Measurements from ENCODE around the gene TENM4. TPM values are rescaled to one million over a fixed set of nuclear protein-coding genes. Genes with fewer than 3 reads are reported as not detected.

Gene TENM4
- polyA plus RNA-seq, 4 donors = 21.0 to 31.9 (median 23.1) TPM

DNA sequence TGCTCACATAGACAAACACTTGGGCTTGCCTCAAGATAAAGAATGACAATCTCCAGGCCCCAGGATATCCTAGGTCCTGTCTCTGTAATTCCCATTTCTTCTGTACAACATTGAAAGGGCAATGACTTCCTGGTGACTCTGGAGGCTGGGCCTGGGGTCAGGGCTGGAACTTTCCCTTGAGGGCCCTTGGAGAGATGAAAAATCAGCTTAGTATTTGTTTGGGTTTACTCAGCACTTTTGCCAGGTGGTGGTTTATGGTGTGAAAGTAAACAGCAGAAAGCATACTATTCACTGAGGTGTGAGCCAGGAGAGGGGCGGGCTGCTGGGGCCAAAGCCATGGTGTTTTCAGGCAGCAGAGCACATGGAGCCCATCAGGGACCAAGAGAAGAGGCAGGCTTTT lies 651.5 kb downstream of the TENM4 start:
- no peak for DNase-seq (ENCODE audit: low read depth in 4 of 4, low spot score in 3 of 4)

DNA sequence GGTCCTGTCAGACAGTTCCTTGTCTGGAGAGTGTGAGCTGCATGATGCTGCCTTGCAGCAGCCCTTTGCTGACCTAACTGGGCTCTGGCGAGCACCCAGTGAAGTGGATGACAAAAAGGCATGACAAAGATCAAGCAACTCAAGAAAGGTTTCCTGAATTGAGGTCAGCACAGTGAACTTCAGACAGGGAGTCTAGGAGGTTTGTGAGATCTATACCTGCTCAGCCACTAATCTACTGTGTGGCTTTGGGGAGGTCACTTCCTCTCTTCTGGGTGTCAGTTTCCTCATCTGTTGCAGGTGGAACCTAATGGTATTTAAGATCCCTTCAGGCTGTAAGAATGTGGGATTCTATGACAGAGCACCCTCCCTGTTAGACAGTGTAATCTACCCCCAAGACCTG lies 652.3 kb downstream of the TENM4 start:
- no peak for DNase-seq (ENCODE audit: low read depth in 4 of 4, low spot score in 3 of 4)

DNA sequence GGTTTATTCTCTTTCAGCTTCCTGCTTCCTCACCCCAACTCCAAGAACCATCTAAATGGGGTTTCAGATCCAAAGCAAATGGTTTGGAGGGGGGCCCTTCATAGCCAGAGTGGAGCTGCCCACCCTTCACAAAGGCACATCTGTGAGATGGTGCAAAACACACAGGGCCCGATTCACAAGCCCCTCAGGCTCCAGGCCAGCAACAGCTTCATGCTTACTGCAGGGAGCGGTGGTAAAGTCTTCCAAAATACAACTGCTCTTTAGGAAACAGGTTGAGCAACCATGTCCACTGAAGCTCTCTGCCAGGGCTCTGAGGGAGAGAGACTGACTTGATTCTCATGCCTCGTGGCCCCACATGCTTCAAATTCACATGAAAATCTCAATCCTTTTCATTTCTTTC lies 653.1 kb downstream of the TENM4 start:
- DNase-seq (ENCODE audit: low read depth in 4 of 4, low spot score in 3 of 4) = no peak

DNA sequence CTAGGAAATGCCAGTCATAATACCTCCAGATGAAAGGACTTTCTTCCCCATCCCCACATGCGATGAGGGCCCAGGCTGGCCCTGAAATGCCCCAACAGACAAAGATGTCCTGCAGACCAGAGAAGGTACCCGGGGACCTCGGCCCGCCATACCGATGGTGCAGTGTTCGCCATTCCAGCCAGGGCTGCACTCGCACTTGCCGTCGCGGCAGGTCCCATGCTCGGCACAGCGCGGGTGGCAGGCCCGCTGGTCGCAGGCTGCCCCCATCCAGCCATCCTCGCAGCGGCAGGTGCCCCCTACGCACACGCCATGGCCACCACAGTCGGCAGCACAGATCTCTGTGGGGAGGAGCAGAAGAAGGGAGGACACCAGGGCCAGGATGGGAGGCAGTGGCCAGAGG lies 654.1 kb downstream of the TENM4 start:
- no peak for DNase-seq (ENCODE audit: low read depth in 4 of 4, low spot score in 3 of 4)

DNA sequence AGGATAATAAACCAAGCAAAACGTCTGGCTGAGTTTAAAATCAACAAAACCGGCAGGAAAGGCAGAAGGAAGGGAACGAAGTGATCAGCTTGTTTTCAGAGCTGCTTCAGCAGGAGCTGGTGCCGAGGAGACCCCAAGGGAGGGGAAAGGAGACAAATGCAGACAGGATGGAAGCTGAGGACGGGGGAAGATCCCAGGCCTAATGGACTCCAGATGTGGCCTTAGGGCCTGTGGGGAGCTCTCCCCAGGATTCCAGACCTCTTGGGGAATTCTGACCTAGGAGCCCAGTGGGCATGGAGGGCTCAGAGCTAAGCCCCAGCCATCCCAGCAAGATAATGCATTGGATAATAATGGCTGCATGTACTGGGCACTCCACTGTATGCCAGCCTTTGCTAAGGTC lies 654.7 kb downstream of the TENM4 start:
- no peak for DNase-seq (ENCODE audit: low read depth in 4 of 4, low spot score in 3 of 4)

DNA sequence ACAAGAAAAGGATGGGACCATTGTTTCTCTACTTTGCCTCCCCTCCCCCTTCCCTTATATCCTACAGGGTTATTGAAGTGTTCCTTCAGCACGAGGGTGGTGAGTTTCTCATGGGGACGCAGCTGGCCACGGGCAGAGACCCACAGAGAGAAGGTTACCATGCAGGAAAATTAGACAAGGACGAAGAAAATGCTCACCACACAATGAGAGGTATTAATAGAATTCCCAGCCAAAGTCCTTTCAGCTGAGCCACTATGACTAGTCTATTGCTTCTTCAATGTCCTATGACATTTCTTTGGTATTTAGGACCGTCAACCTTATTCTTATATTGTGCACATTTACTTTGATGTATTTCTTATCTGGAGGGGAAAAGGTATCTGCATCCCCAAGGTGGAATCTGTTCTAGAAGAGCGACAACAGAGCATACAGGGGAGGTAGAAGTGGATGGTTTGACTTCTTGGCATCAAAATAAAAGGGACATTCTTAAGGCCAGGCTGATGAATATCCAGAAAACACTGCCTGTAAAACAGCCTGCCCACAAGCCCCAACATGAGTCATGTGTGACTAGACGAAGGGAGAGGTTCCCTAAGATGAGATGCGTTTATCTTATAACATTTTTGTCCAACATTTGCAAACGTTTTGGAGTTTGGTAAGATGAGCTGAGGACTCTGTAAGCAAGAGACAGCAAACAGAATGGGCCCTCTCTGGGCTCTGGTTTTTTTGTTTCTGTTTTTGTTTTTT lies 656.3 kb downstream of the TENM4 start:
- DNase-seq (ENCODE audit: low read depth in 4 of 4, low spot score in 3 of 4) = no peak

DNA sequence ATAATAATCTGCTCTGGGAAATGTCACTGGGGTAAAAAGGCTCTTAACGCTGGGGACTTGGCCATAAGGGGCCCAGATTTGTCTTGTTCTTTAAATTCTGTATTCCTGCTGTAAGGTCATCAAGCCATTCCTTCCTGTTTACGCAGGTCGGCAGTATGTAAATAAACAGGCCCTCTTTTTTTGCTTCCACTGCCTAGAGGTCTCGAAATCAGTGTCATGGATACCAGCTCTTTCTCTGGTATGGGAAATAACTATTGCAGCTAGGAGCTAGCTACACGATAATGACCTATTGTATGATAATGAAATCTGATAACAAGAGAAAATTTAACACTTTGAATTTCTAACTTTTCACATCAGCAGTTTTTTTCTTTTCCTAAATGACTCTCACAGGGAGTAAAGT lies 657.0 kb downstream of the TENM4 start:
- DNase-seq (ENCODE audit: low read depth in 4 of 4, low spot score in 3 of 4) = no peak

DNA sequence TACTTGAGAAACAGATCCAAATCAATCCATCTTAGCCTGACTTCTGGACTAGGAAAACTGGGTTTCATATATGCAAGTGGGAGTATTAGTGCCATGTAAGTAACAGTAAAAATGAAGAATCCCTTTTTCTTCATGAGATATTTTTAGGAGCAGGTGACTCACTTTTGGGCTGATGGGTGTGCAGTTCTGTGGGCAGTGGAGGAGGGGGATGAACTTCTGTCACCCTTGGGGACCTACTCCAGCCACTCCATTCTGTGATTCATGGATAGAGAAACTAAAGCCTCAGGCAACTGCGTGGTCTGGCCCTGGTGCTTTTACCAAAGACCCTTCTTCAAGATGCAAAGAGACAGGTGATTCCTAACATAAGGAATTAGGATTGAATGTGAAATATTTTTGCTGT lies 657.5 kb downstream of the TENM4 start:
- no peak for DNase-seq (ENCODE audit: low read depth in 4 of 4, low spot score in 3 of 4)

DNA sequence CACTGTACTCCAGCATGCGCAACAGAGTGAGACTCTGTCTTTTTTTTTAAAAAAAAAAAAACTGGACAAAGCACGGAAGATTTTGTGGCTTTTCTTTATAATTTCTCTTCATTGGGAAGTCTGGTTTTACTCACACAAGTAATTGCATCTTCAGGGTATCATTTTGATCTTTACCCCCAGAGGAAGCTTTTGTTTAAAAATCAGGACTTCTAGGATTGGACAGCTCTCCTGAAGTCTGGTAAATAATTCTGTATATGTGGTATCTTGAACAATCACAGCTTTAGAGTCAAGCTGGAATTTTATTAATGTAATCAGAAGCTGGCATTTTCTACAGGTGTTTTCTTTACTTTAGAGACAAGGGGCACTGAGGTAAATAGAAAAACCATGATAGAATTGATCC lies 658.1 kb downstream of the TENM4 start:
- no peak for DNase-seq (ENCODE audit: low read depth in 4 of 4, low spot score in 3 of 4)

DNA sequence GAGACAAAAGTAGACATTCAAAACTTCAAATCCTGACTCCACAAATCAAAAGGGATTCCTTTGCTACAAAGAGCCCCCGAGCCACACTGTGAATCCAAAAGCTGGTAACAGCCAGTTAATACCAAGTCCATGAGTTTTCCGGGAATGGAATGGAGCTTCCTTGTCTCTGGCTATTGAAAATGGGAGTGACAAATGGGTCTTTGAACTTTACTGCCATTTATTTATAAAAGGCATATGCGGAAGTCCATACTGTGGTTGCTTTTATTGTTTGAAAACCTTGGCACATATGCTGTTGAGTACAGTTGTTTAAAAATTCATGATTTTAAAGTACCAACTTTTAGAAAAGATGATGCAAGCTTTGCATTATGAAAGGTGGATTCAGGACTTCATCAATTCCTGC lies 659.9 kb downstream of the TENM4 start:
- DNase-seq (ENCODE audit: low read depth in 4 of 4, low spot score in 3 of 4) = no peak

DNA sequence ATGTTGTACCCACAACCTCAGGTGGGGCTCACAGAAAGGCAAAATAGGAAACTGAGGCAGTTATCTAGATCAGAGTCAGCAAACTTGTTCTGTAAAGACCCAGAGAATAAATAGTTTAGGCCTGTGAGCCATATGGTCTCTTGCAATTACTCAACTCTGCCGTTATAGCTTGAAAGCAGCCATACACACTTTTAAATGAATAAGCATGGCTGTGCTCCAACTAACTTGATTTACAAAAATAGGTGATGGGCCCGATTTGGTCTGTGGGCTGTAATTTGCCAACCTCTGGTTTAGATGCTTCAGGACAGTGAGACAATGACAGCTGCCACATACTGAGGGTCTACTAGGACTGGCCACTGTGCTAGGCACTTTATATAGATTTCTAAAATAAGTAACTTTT lies 667.3 kb downstream of the TENM4 start:
- DNase-seq (ENCODE audit: low read depth in 4 of 4, low spot score in 3 of 4) = no peak

DNA sequence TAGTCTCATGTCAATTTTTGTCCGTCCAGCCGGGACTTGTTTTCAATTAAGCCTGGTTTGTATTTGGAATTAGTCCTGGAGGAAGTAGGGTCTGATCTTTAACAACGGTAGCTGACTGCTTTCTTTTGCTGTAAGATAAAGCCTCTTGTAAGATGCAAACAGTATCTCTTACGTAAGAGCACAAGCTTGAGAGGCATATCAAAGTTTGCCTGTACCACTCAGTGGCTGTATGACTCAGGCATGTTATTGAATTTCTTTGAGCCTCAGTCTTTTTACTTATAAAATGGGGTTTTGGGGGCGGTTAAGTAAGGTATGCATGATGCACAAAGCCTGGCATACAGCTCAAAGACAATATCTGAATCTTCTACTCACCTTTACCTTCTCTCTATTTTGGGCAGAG lies 667.8 kb downstream of the TENM4 start:
- DNase-seq (ENCODE audit: low read depth in 4 of 4, low spot score in 3 of 4) = no peak

DNA sequence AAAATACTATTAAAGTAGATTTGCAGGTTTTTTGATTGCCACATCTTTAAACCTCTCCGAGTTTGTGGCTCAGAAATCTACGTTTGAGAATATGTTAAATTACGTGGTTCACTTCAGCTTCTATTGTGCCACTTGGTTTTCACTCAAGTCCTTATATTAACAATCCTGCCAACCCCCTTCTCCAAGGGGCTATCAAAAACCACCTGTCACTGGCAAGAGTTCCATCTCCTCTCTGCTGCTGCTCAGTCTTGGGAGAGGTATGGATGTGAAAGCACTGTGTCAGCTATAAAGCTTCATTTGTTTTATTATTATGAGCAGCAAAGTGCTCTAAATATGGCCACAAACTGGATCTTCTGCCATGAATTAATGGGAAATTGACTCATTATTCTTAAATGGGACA lies 668.6 kb downstream of the TENM4 start:
- DNase-seq (ENCODE audit: low read depth in 4 of 4, low spot score in 3 of 4) = no peak

DNA sequence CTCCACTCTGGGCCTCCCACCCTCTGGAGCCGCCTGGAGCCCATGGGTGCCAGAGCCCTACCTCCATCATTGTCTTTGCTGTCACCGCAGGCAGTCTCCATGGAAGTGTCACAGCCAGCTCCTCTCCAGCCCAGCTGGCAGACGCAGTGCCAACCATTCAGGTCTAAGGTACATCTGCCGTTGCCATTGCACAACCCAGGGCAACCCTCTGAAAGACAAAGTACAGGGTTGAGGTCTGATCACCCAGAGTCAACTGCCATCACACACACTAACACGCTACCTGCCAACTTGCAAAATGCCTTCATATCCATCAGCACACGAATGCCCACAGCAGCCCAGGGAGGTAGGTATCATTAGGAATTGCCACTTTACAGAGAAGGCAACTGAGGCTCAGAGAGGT lies 669.9 kb downstream of the TENM4 start:
- DNase-seq (ENCODE audit: low read depth in 4 of 4, low spot score in 3 of 4) = no peak

DNA sequence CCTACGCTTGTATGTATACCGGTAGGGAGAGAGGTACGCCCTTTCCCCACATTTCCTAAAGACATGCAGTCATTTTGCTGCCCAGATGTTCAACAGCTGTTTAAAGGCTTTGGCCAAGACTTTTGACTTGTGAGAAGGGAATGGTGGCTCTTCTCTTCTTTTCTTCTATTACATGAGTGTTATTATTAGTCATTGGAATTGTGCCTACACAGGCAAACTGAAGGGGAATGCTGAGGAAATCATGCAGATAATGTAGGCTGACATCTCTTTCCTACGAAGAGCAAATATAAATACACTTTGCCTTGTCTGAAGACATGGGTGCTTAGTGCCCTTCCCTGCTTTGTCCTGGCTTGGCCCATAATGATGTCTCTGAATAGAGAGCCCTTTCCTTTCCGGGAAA lies 671.9 kb downstream of the TENM4 start:
- no peak for DNase-seq (ENCODE audit: low read depth in 4 of 4, low spot score in 3 of 4)

DNA sequence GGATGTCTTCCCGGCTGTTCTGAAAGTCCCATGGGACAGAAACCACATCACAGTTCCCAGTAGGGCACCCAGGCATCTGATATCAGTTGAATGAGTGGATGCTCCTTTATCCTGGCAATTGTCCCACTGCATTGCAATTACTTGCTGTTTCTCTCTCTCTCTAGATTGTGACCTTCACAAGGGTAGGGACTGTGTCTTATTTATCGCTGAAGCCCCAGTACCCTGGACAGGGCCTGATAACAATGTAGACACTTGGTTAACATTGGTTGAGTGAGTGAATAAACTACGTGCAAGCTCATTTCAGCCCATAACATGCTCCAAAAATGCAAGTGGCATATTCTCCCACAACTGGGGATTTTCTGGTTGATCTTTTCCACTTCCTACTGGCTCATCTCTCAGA lies 672.5 kb downstream of the TENM4 start:
- DNase-seq (ENCODE audit: low read depth in 4 of 4, low spot score in 3 of 4) = no peak

DNA sequence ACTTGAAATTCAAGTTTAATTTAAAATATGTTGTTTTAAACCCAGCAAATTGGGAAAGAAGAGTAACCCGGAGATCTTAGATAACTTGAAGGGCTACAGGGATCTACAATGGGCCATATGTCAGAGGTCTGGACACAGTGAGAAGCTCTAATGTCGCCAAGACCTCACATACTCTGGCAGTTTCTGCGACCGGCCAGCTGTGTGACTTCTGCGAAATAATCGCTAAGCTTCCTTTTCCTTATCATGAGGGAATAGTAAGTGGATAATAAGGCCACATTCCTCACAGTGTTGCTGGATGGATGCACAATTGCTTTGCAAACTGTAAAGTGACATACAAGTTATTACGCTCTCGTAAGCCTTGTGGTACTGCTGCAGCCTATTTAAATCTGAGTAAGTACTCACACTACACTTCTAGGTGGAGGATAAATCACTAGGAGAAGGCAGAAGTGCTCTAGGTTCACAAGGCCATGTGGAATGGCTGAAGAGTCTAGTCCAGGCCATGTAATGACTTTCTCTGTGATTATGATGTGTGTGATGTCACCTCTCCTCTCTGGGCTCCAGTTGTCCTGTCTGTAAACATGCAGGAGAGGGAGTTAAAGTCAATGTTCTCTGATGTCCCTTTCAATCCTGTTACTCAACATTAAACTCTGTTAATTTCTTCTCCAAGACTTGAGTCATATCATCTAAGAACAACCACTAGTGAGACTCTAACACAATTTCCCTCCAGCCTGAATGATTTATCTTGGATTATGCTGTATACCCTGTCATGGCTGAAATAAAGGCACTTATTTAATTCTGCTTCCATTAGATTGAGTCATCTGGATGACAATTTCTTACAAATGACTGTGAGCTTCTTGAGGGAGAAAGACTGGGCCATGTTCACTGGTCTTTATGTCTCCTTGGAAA lies 673.5 kb downstream of the TENM4 start:
- no peak for DNase-seq (ENCODE audit: low read depth in 4 of 4, low spot score in 3 of 4)

DNA sequence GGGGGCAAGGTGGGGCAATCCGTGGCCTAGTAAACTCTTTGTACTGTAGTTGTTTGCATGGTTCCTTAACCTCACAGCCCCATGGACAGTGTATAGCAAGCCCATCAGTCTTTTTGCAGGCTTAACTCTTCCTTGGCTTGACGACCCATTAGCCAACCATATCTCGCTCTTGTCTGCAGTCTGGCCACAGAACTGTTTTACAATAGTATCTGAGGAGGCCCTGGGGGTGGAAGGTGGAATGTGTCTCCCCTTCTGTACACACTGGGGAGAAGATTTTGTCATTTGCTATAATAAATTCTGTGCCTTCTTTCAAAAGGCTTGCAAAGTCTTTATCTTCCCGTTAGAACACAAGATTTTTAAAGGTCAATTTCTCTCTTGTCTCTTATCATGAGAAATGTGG lies 675.9 kb downstream of the TENM4 start:
- DNase-seq (ENCODE audit: low read depth in 4 of 4, low spot score in 3 of 4) = no peak

DNA sequence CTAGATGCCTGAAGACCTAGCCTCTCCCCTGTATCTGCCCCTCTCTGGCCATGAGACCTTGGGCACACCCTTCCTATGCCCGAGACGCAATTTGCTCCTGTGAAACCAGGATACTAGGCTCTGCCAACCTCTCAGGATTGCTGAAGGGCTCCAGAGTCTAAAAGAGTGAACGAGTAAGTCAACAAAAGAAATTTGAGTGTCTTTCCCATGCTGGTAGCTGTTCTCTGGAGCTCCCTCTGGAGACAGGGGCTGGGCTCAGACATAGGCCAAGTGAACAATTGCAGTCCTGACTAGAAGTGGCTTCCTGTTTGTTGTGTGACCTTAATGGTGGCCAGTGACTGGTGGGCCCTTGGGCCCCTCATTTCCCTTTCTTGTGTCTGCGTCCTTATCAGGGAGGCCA lies 677.2 kb downstream of the TENM4 start:
- DNase-seq (ENCODE audit: low read depth in 4 of 4, low spot score in 3 of 4) = no peak

DNA sequence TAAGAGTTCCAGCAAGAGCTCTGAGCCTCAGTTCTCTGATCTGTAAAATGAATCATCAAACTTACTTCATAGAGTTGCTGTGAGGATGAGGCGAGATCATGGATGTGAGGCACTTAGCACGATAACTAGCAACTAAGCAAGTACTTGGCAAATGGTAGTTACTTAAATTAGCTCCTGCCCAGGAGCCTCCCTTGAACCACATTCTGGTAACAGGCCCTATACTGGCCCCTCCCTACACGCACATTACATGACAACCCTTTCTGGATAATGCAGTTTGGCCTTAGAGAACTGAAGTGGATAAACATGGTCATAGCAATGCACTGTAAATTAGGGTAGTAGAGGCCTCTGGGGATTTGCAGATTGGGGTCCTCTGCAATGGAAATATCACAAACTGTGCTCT lies 678.7 kb downstream of the TENM4 start:
- DNase-seq (ENCODE audit: low read depth in 4 of 4, low spot score in 3 of 4) = no peak

DNA sequence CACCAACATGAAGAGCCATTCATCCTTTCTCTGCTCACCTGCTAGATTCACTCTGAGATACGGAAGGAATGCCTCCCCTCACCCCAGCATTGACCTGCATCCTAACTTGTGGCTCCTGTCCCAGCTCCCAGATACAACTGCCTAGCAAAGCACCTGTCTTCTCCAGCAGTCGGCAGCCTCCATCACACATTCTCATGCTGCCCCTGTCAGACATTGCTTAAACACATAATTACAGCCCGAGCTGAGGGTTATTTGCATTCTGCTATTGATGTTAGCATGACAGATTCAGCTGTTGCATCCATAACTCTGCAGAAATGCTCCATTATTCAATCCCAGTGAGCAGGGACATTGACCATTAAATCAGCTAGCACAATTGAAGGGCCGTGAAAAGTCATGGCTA lies 681.8 kb downstream of the TENM4 start:
- no peak for DNase-seq (ENCODE audit: low read depth in 4 of 4, low spot score in 3 of 4)

DNA sequence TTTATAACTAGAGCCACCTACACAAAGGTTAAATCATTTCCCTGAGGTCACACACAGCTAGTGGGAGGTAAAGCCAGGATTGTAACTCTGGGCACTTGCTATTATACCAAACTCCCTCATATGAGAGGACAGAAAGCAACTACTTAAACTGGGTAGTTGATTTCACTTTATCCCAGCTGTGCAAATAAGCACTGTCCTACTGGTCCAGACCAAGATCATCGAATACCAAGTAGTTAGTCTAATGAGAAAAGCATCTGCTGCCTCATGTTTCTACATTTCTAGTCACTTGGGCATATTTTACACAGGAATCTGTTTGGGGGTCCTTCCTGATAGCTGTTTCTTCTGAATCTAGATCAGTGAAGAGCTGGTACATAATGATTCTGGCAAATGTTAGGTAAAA lies 687.5 kb downstream of the TENM4 start:
- no peak for DNase-seq (ENCODE audit: low read depth in 4 of 4, low spot score in 3 of 4)

All from left renal pelvis (tissue), 4 donors.